RPMI7951 (cell line): ENCODE results near the gene RAB31. TPM values are rescaled to one million over a fixed set of nuclear protein-coding genes. Genes with fewer than 3 reads are reported as not detected.

ENCODE experiments used
- total RNA-seq: library from RNA; depleted of rRNA; stranded (reverse); fragments of >200 nt; shearing (Covaris generic); gene quantifications from 2 replicates; pipeline ENCODE4 v1.2.3, GENCODE V29; 2014; rRNA removed

RAB31 gene
- total RNA-seq, 1 experiment from 2014 or later: 41.7 TPM

Other genes starting within 250 kb of the RAB31 start
- gene RALBP1, start 232.8 kb upstream of the RAB31 start, total RNA-seq: 38.1 and 38.5 TPM in 2 replicates
- 54.5 and 61.0 TPM in 2 replicates for gene PPP4R1, start 93.7 kb upstream of the RAB31 start, total RNA-seq
- gene TXNDC2, start 177.7 kb downstream of the RAB31 start, total RNA-seq: 0.10 and 0.12 TPM in 2 replicates
- 231 and 258 TPM in 2 replicates for gene VAPA, start 205.7 kb downstream of the RAB31 start, total RNA-seq